ENCODE data around the gene WDR6. TPM values are rescaled to one million over a fixed set of nuclear protein-coding genes. Genes with fewer than 3 reads are reported as not detected.
A peak's percentile ranks its signal among the peaks of the same experiment; 100 is the strongest.

Gene WDR6
- total and polyA plus RNA-seq, 2 donors: 66.2 to 132 TPM

- DNase-seq (ENCODE audit: extremely low spot score): no peak
- H3K4me1 ChIP-seq (ENCODE audit: insufficient read depth): no peaks in the 10 kb centered on the region
Measured at GRCh38 chr3:49022688-49023171, 15.5 kb downstream of the WDR6 start.

GRCh38 chr3:49023775-49024174, 16.6 kb downstream of the WDR6 start:
- DNase-seq (ENCODE audit: extremely low spot score): no peak
- H3K4me3 ChIP-seq (ENCODE audit: low read depth, low read length): no peak overlapping the region
- H3K36me3 ChIP-seq (ENCODE audit: insufficient read depth): peaks cover 4% of the 10 kb centered on the region
- WGBS: 90% methylated on average over 4 of the region's 4 CpGs
- no peak overlapping the region for H3K27ac ChIP-seq (ENCODE audit: low read depth)
- H3K4me1 ChIP-seq (ENCODE audit: insufficient read depth): no peaks in the 10 kb centered on the region

More at GRCh38 chr3:49022688-49023171, 15.5 kb downstream of the WDR6 start:
- peak overlapping the region; percentile 59 for H3K4me3 ChIP-seq (ENCODE audit: low read depth, low read length)
- peak overlapping the region; percentile 94 for H3K27ac ChIP-seq (ENCODE audit: low read depth)
- 25% methylated on average over 12 of the region's 12 CpGs for WGBS
- peaks cover 4% of the 10 kb centered on the region for H3K36me3 ChIP-seq (ENCODE audit: insufficient read depth)

- no peak overlapping the region for H3K4me3 ChIP-seq (ENCODE audit: low read depth, low read length)
- no peak overlapping the region for H3K27ac ChIP-seq (ENCODE audit: low read depth)
- no peak for DNase-seq (ENCODE audit: extremely low spot score)
- 75% methylated on average over 5 of the region's 5 CpGs for WGBS
- H3K4me1 ChIP-seq (ENCODE audit: insufficient read depth): no peaks in the 10 kb centered on the region
- H3K36me3 ChIP-seq (ENCODE audit: insufficient read depth): peaks cover 4% of the 10 kb centered on the region
Measured at GRCh38 chr3:49024449-49024848, 17.3 kb downstream of the WDR6 start.

GRCh38 chr3:49025005-49025792, 18.0 kb downstream of the WDR6 start:
- Histone ChIP-seq H3K4me3 (ENCODE audit: low read depth, low read length) (no peak overlapping the region), H3K36me3 (ENCODE audit: insufficient read depth) (peaks cover 4% of the 10 kb centered on the region), H3K4me1 (ENCODE audit: insufficient read depth) (no peaks in the 10 kb centered on the region), H3K27ac (ENCODE audit: low read depth) (no peak overlapping the region)
- no peak for DNase-seq (ENCODE audit: extremely low spot score)
- 67% methylated on average over 13 of the region's 13 CpGs for WGBS

- WGBS: 84% methylated on average over 8 of the region's 8 CpGs
- H3K27ac ChIP-seq (ENCODE audit: low read depth): no peak overlapping the region
Measured at GRCh38 chr3:49025793-49026520, 18.8 kb downstream of the WDR6 start.

GRCh38 chr3:49026536-49026935, 19.3 kb downstream of the WDR6 start:
- WGBS: 95% methylated on average over 3 of the region's 3 CpGs
- no peak for DNase-seq (ENCODE audit: extremely low spot score)
- Histone ChIP-seq H3K4me1 (ENCODE audit: insufficient read depth) (no peaks in the 10 kb centered on the region), H3K27ac (ENCODE audit: low read depth) (no peak overlapping the region), H3K4me3 (ENCODE audit: low read depth, low read length) (no peak overlapping the region), H3K36me3 (ENCODE audit: insufficient read depth) (peaks cover 4% of the 10 kb centered on the region)

More at GRCh38 chr3:49025793-49026520, 18.8 kb downstream of the WDR6 start:
- H3K36me3 ChIP-seq (ENCODE audit: insufficient read depth): peaks cover 4% of the 10 kb centered on the region
- H3K4me3 ChIP-seq (ENCODE audit: low read depth, low read length): no peak overlapping the region
- no peaks in the 10 kb centered on the region for H3K4me1 ChIP-seq (ENCODE audit: insufficient read depth)
- no peak for DNase-seq (ENCODE audit: extremely low spot score)

GRCh38 chr3:49027634-49028033, 20.4 kb downstream of the WDR6 start:
- no peak for DNase-seq (ENCODE audit: extremely low spot score)
- Histone ChIP-seq H3K4me3 (ENCODE audit: low read depth, low read length) (no peak overlapping the region), H3K36me3 (ENCODE audit: insufficient read depth) (peaks cover 5% of the 10 kb centered on the region), H3K27ac (ENCODE audit: low read depth) (no peak overlapping the region), H3K4me1 (ENCODE audit: insufficient read depth) (no peaks in the 10 kb centered on the region)
- WGBS: 95% methylated on average over 9 of the region's 9 CpGs

GRCh38 chr3:49028298-49028672, 21.1 kb downstream of the WDR6 start:
- H3K36me3 ChIP-seq (ENCODE audit: insufficient read depth): peaks cover 7% of the 10 kb centered on the region
- no peak overlapping the region for H3K27ac ChIP-seq (ENCODE audit: low read depth)
- H3K4me1 ChIP-seq (ENCODE audit: insufficient read depth): no peaks in the 10 kb centered on the region
- no peak for DNase-seq (ENCODE audit: extremely low spot score)
- WGBS: 83% methylated on average over 4 of the region's 4 CpGs
- no peak overlapping the region for H3K4me3 ChIP-seq (ENCODE audit: low read depth, low read length)

- WGBS: 2% methylated on average over 55 of the region's 55 CpGs
Measured at GRCh38 chr3:49028673-49029562, 21.7 kb downstream of the WDR6 start, which contains the start of gene IMPDH2. Gene IMPDH2, minus strand, starts transcription at chr3:49029398. Its CDS starts 48 bp downstream, at chr3:49029350.

GRCh38 chr3:49029563-49029884, 22.3 kb downstream of the WDR6 start:
- H3K4me3 ChIP-seq (ENCODE audit: low read depth, low read length): no peak overlapping the region
- DNase-seq (ENCODE audit: extremely low spot score): no peak
- H3K36me3 ChIP-seq (ENCODE audit: insufficient read depth): peaks cover 6% of the 10 kb centered on the region
- peak overlapping the region; percentile 77 for H3K27ac ChIP-seq (ENCODE audit: low read depth)
- no peaks in the 10 kb centered on the region for H3K4me1 ChIP-seq (ENCODE audit: insufficient read depth)
- WGBS: 2% methylated on average over 7 of the region's 7 CpGs

More at GRCh38 chr3:49028673-49029562, 21.7 kb downstream of the WDR6 start, which contains the start of gene IMPDH2:
- H3K4me1 ChIP-seq (ENCODE audit: insufficient read depth): no peaks in the 10 kb centered on the region
- peak within 1 kb of the TSS; percentile 89 for H3K27ac ChIP-seq (ENCODE audit: low read depth)
- peaks cover 7% of the 10 kb centered on the region for H3K36me3 ChIP-seq (ENCODE audit: insufficient read depth)
- peak within 1 kb of the TSS; percentile 61 for H3K4me3 ChIP-seq (ENCODE audit: low read depth, low read length)
- peak; percentile 73 for DNase-seq (ENCODE audit: extremely low spot score)

- 90% methylated on average over 6 of the region's 6 CpGs for WGBS
- H3K36me3 ChIP-seq (ENCODE audit: insufficient read depth): peaks cover 7% of the 10 kb centered on the region
- H3K4me1 ChIP-seq (ENCODE audit: insufficient read depth): no peaks in the 10 kb centered on the region
- H3K27ac ChIP-seq (ENCODE audit: low read depth): no peak overlapping the region
- no peak overlapping the region for H3K4me3 ChIP-seq (ENCODE audit: low read depth, low read length)
- DNase-seq (ENCODE audit: extremely low spot score): no peak
Measured at GRCh38 chr3:49030321-49030720, 23.1 kb downstream of the WDR6 start.

GRCh38 chr3:49032646-49033304, 25.6 kb downstream of the WDR6 start:
- Histone ChIP-seq H3K27ac (ENCODE audit: low read depth) (no peak overlapping the region), H3K4me1 (ENCODE audit: insufficient read depth) (no peaks in the 10 kb centered on the region), H3K36me3 (ENCODE audit: insufficient read depth) (peaks cover 7% of the 10 kb centered on the region), H3K4me3 (ENCODE audit: low read depth, low read length) (no peak overlapping the region)
- DNase-seq (ENCODE audit: extremely low spot score): no peak
- WGBS: 88% methylated on average over 6 of the region's 6 CpGs

GRCh38 chr3:49034650-49035049, 27.5 kb downstream of the WDR6 start:
- Histone ChIP-seq H3K4me1 (ENCODE audit: insufficient read depth) (no peaks in the 10 kb centered on the region), H3K4me3 (ENCODE audit: low read depth, low read length) (no peak overlapping the region), H3K27ac (ENCODE audit: low read depth) (no peak overlapping the region), H3K36me3 (ENCODE audit: insufficient read depth) (peaks cover 7% of the 10 kb centered on the region)
- 91% methylated on average over 2 of the region's 2 CpGs for WGBS
- DNase-seq (ENCODE audit: extremely low spot score): no peak
